DMS 273 (cell line): ENCODE data around the gene DEPDC5.
"Not testable (repeated sequence)": the region's sequence is repeated elsewhere in the genome, so short reads cannot be mapped to it uniquely, and the experiment has no call there.

Experiments
- DNase-seq: peaks from one replicate; lab custom pipeline; 2025; ENCODE audit not compliant: unreplicated experiment; lab: John Stamatoyannopoulos, UW

The DEPDC5 gene

GRCh38 chr22:31813898-31814297 is 60.1 kb downstream of the DEPDC5 start:
- not testable (repeated sequence) for DNase-seq

GRCh38 chr22:31814942-31815341 is 61.1 kb downstream of the DEPDC5 start:
- no peak for DNase-seq

GRCh38 chr22:31815383-31815814 is 61.6 kb downstream of the DEPDC5 start:
- not testable (repeated sequence) for DNase-seq

- no peak for DNase-seq
Measured at GRCh38 chr22:31816750-31817149, 62.9 kb downstream of the DEPDC5 start.

- DNase-seq: no peak
Measured at GRCh38 chr22:31818481-31819392, 64.9 kb downstream of the DEPDC5 start.

GRCh38 chr22:31820655-31821054 is 66.8 kb downstream of the DEPDC5 start:
- no peak for DNase-seq

- no peak for DNase-seq
Measured at GRCh38 chr22:31821572-31821971, 67.8 kb downstream of the DEPDC5 start.

- DNase-seq: no peak
Measured at GRCh38 chr22:31822523-31822922, 68.7 kb downstream of the DEPDC5 start.

- DNase-seq: no peak
Measured at GRCh38 chr22:31825513-31825912, 71.7 kb downstream of the DEPDC5 start.

GRCh38 chr22:31826443-31826842 is 72.6 kb downstream of the DEPDC5 start:
- DNase-seq: no peak

- DNase-seq: no peak
Measured at GRCh38 chr22:31828739-31829138, 74.9 kb downstream of the DEPDC5 start.

GRCh38 chr22:31829505-31829904 is 75.7 kb downstream of the DEPDC5 start:
- DNase-seq: peak; percentile 71

- DNase-seq: no peak
Measured at GRCh38 chr22:31830721-31831070, 76.9 kb downstream of the DEPDC5 start.

- DNase-seq: no peak
Measured at GRCh38 chr22:31833930-31834329, 80.1 kb downstream of the DEPDC5 start.

- DNase-seq: no peak
Measured at GRCh38 chr22:31836010-31836409, 82.2 kb downstream of the DEPDC5 start.

- DNase-seq: no peak
Measured at GRCh38 chr22:31838917-31839316, 85.1 kb downstream of the DEPDC5 start.

GRCh38 chr22:31839986-31840385 is 86.2 kb downstream of the DEPDC5 start:
- DNase-seq: no peak

GRCh38 chr22:31840585-31840984 is 86.8 kb downstream of the DEPDC5 start:
- DNase-seq: no peak

- no peak for DNase-seq
Measured at GRCh38 chr22:31841078-31841827, 87.4 kb downstream of the DEPDC5 start.

- DNase-seq: no peak
Measured at GRCh38 chr22:31843526-31843925, 89.7 kb downstream of the DEPDC5 start.

GRCh38 chr22:31844941-31845340 is 91.1 kb downstream of the DEPDC5 start:
- DNase-seq: no peak
